HG03097 (cell line): ENCODE results near the gene RADIL.
"Not testable (repeated sequence)": the region's sequence is repeated elsewhere in the genome, so short reads cannot be mapped to it uniquely, and the experiment has no call there.

Experiments used
- ATAC-seq: cut with Tn5 transposase; IDR thresholded peaks from one replicate; pipeline ENCODE4 v1.9.1; 2021; ENCODE audit not compliant: unreplicated experiment, low FRiP score

RADIL gene

DNA sequence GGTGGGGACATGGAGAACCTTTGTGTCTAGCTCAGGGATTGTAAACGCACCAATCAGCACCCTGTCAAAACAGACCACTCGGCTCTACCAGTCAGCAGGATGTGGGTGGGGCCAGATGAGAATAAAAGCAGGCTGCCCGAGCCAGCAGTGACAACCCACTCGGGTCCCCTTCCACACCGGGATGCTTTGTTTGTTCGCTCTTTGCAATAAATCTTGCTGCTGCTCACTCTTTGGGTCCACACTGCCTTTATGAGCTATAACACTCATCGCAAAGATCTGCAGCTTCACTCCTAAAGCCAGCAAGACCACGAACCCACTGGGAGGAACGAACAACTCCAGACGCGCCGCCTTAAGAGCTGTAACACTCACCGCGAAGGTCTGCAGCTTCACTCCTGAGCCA is 89.3 kb downstream of the RADIL start:
- ATAC-seq, result not testable (repeated sequence)

DNA sequence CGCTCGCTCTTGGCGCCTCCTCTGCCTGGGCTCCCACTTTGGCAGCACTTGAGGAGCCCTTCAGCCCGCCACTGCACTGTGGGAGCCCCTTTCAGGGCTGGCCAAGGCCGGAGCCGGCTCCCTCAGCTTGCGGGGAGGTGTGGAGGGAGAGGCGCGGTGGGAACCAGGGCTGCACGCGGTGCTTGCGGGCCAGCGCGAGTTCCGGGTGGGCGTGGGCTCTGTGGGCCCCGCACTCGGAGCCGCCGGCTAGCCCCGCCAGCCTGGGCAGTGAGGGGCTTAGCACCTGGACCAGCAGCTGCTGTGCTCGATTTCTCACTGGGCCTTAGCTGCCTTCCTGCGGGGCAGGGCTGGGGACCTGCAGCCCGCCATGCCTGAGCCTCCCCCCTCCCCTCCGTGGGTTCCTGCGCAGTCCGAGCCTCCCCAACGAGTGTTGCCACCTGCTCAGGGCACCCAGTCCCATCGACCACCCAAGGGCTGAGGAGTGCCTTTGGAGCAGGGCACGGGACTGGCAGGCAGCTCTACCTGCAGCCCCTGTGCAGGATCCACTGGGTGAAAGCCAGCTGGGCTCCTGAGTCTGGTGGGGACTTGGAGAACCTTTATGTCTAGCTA is 90.0 kb downstream of the RADIL start:
- not testable (repeated sequence) for ATAC-seq

DNA sequence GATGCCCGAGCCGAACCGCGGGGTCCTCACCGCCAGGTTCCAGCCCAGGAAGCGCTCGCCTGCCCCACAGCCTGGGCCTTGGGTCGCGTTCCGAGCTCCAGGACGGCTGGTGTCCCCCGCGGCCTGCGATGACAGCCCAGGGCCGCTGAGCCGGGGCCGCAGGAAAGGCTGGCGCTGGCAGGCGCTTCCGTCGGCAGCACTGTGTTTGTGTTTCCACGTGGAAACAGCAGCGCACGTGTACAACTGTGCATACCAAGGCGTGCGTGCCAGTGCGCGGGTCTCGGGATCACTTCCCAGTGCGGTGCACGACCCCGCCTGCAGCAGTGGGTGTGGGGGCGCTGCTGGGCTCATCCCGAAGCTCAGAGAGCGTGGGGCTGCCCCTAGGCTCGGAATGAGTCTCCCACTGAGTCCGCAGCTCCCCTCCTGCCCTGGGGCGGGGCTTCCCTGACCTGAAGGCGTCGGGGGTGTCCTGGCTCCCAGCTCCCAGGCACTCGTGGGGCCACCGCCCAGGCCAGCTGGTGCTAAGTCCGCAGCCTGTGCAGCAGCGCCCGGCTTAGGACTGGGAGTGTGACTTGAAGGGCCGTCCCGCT is 90.9 kb downstream of the RADIL start:
- ATAC-seq, result no peak

DNA sequence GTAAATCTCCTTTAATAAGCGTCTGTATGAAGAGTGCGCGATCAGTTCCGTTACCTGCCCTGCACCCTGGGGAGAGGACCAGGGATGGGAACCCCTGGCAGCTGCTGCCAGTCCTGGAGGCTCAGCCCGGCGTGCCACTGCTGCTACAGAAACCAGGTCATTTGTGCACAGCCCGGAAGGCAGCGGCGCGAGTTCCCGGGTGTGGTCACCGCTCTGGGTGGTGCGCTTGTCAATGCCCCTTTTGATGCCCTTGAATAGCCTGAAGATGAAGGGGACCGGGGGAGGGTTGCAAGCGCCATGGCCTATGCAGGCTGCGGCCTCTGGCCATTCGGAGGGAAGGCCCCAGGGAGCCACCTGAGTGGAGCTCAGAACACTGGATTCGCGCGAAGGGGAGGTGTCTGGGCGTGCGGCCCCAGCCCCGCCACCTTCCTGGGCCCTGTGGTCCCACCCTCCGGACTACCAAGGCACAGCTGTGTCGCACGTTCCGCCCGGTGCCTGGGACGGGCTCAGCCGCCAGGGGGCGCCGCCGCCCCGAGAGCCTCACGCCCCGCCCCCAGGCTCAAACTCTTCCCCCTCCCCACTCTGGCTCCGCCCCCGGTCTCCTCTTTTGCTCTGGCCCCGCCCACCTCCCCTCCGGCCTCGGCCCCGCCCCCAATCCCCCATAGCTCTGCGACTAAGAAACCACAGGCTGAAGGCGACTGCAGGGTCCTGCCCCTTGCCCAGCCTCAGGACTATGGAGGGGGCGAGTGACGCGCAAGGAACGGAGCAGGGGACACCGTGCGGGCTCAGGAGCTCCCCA is 91.6 kb downstream of the RADIL start:
- no peak for ATAC-seq

DNA sequence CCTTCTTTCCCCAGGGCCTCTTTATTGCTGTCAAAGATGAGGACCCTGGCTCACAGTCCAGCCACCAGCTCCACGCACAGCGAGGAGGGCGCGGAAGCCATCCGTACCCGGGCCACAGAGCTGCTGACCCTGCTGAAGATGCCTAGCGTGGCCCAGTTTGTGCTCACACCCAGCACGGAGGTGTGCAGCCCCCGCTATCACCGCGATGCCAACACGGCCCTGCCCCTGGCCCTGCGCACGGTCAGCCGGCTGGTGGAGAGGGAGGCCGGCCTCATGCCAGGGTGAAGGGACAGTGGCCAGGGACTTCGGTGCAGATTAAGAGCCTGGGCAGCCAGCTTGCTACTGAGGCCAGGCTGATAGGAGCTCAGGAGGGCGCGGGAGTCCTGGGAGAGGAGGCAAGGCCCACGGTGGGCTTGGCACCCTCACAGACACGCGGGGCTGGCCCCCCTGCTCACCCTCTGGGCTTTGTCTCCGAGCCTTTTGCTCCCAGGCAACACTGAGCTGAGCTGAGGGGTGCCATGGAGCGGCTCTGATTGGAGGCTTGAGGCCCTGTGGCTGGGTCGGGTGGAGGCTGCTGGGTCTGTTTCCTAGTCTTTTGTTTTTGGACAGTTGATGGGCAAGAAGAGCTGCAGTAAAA is 92.3 kb downstream of the RADIL start:
- no peak for ATAC-seq

DNA sequence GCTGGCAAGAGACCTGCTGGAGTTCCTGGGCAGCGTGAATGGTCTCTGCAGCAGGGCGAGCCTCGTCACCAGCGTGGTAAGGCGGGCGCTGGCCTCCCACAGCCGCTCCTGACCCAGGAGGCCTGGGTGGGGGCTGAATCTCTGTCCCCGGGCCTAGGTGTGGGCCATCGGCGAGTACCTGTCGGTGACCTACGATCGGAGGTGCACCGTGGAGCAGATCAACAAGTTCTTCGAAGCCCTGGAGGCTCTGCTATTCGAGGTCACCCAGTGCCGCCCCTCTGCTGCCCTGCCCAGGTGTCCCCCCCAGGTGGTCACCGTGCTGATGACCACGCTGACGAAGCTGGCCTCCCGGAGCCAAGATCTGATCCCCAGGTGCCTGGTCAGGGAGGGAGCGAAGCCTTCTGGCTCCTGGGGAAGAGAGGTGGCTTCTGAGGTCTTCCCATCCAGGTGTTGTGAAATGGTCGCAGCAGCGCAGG is 93.0 kb downstream of the RADIL start:
- no peak for ATAC-seq

DNA sequence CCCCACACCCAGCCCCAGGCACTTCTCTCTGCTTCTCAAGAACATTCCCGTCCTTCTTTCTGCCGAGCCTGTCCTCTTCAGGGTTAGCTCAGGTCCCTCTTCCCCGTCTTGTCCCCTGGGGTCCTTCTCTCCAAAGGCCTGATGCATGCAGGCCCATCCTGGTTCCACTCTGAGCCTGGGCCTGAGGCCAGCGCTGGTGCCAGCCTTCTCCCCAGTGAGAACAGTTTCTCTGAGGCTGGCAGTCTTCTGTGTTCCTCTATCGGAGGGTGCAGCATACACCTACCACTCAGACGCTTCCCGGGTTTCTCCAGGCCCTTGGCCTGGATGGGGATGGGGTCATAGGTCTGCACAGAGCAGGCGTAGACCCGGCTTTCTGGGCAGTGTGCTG is 93.4 kb downstream of the RADIL start:
- no peak for ATAC-seq

DNA sequence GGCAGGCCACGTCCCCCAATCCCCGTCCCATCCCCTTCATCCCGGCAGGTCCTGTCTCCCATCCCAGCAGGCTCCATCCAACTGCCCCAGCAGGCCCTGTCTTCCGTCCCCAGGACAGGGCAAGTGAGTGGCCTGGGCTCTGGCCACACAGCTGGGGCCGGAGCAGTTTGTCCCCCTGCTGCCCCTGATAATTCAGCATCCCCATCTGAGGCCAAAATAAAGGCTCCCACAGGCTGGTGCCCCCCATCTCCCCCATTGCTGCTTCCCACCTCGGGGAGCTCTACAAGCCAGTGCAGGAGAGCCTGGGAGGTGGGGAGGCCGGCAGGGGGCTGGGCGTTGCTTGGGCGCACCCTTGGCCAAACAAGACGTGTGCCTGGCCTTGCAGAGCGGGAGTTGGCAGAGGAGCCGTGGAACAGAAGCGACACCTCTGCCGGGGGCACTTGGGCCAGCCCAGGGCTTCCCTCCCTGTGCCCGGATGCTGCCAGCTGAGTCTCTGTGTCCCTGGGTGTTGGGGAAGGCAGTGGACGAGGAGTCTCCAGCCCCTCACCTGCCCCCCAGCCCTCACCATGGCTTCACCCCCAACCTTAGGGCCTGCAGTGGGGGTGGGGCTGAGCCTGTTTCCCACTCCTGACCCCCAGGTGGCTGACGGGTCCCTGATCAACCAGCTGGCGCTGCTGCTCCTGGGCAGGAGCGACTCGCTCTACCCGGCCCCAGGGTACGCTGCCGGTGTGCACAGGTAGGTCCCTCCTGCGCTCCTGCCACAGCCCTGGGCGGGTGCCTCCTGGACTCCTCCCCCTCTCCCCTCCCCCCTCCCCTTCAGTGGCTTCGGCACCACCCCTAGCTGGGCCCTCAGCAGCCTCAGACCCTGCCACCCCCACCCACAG is 94.1 kb downstream of the RADIL start:
- ATAC-seq, result no peak

DNA sequence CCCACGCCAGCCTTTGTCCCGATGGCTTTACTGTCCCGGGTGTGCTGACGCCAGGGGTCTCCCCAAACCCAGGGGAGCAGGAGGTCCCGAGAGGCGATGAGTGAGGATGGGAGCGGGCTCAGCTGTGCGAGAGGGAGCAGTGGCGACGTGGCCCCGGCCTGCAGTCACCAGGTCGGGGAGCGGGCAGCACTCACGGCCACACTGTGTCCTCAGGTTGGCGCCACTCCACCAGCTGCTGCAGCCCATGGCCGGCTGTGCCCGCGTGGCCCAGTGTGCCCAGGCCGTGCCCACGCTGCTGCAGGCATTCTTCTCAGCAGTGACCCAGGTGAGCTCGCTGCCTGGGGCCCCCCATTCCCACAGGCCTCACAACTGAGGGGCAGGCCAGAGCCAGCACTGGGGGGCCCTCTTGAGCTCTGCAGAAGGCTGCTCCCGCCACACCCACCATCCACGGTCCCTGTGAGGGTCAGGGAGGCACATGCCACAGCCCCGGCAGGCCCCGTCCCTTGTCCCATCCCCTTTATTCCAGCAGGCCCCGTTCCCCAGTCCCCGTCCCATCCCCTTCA is 94.8 kb downstream of the RADIL start:
- no peak for ATAC-seq

DNA sequence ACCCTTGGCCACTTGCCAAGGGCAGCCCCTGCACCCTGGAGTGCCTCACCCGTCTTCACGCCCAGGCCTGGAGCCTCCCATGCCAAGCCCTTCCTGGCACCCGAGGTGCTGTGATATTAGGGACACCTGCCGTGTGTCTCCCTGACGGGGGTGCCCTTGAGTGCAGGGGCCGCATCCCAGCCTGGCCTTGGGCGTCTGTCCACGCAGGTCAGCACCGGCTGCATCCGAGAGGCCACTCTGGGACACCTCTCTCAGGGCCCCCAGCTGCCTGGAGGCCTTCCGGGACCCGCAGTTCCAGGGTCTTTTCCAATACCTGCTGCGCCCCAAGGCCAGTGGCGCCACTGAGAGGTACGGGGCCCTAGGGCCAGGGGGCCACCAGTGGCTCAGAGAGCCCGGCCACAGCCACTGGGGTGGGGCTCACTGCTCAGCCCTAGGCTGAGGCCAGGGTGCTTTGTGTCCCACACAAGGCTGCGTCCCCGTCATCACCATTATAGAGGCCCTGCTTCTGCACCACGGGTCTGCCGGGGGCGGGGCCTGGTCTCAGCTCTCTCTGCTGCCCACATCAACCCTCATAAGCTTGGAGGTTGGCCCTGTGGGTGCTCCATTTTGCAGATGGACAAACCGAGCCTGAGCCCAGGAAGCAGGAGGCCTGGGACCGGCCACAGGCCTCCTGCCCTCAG is 95.4 kb downstream of the RADIL start:
- ATAC-seq, result no peak

DNA sequence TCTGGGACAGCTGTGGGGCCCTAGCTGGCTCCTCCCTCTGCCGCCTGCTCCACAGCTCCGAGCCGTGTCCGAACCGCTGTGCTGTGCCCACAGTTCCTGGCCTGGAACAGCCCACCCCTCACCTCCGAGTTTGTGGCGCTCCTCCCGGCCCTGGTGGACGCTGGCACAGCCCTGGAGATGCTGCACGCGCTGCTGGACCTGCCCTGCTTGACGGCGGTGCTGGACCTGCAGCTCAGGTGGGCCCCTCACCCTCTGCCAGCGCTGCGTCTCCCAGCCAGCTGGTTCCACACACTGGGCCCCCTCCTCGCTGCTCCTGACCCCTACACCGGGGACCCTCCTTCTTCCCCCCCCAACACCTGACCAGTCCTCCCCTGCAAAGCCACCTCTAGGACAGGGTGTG is 96.0 kb downstream of the RADIL start:
- no peak for ATAC-seq

DNA sequence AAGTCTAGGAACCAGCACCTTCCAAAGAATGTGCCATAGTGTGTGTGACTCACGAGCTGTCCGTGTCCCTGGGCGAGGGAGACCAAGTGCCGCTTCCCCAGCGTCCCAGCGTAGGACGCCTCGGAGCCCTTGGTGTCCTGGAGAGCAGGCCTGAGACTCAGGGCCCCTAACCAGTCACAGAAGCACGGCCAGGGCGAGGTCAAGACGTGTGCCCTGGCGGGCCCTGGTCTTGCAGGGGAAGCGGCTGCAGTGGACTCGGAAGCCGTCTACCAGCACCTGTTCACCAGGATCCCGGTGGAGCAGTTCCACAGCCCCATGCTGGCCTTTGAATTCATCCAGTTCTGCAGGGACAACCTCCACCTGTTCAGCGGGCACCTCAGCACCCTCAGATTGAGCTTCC is 97.5 kb downstream of the RADIL start:
- ATAC-seq, result no peak

DNA sequence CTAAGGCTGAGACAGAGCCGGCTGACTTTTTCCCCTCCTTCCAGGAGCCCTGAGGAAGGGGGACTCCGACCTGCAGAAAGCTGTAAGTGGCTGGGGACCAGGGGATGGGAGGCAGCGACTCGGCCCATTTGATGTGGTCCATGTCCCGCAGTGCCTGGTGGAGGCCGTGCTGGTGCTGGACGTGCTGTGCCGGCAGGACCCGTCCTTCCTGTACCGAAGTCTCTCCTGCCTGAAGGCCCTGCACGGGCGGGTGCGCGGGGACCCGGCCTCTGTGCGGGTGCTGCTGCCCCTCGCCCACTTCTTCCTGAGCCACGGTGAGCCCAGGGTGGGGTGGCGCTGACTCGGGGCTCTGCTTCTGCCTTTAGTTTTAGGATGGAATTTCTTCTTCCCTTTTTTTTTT is 98.1 kb downstream of the RADIL start:
- no peak for ATAC-seq

DNA sequence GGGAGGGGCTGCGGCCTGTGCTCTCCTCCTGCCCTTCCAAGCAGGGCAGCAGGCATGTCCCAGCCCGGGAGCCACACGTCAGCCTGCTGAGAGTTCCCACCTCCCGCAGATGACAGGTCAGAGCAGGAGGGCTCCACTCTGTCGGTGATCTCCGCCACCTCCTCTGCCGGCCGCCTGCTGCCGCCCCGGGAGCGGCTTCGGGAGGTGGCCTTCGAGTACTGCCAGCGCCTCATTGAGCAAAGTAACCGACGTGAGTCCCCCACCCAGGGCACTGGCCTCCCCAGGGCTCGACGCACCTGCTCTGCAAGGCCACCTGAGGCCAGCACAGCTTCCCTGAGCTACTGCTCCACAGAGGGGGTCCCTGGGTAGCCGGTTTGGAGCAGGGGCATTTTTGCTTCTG is 98.7 kb downstream of the RADIL start:
- ATAC-seq, result no peak

DNA sequence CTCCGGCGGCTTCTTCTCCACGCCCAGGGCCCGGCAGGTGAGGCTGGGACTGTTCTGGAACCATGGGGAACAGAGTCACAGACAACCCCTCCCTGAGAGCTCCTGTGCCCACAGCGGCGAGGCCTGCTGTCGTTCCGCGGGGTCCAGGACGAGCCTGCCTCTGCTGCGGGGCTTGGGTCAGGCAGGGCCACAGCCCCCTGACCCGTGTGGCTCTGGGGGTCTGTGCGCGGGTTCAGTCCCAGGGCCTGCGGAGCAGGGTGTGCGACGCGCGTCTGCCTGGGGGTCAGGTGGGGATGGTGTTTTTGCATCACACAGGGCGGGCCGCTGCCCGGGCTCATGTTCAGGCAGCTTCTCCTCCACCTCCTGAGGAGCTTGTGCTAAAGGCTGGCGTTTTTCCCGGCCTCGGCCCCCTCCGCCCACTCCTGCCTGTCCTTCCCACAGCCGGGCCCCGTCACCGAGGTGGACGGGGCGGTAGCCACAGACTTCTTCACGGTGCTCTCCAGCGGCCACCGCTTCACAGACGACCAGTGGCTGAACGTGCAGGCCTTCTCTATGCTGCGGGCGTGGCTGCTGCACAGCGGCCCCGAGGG is 99.7 kb downstream of the RADIL start:
- no peak for ATAC-seq

DNA sequence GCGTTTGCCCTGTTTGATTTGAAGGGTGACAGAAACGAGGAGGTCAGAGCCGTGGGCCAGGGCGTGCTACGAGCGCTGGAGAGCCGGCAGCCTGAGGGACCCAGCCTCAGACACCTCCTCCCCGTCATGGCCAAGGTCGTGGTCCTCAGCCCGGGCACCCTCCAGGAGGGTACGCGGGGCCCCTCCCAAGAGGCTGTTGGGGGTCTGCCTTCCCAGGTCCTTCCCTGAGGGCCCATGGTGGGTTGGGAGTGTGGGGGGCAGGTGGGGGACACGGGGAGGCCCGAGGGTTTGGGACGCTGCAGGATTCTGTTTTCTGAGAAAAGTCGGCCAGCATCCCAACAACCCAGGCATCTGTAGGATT is 100.2 kb downstream of the RADIL start:
- ATAC-seq, result no peak

DNA sequence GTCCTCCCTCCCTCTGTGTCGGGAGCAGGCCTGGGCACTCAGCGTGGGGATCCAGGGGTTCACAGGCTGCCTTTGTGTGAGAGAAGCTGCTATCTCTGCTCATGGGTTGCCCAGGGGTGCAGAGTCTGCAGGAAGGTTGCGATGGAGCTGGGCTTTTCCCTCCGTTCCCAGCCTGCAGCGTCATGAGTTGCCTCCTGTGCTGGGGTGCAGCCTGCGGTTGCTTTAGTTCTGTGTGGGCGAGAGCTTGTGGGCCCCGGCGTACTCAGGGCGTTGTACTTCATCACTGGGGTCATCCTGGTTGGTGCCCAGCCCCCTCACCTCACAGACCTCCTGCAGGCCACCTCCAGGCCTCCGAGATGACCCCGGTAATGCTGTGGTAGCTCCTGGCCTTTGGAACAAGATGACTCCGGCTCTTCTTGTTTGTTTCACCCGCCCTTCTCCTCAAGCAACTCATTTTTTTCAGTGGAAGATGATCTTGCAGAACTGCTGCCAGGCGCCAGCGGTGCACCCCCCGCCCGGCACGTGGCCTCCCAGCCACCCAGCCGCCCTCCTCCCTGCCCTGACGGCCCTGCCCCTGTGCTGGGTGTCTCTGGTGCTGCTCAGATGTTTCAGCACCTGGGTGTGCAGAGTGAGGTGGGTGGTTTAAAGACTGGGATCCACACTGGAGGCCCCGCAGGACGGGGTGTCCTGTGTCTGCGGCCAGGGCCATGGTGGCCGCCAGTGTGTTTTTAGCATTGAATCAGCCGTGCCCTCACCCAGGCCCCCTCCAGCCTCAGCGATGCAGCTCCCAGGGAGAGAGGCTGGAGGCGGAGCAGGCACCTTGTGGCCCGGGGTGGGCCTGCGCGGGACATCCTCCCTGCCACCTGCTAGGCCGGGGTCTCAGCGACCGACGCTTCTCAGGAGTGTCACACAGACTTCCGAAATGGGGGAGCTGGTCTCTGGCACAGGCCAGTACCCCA is 100.9 kb downstream of the RADIL start:
- ATAC-seq, result no peak

DNA sequence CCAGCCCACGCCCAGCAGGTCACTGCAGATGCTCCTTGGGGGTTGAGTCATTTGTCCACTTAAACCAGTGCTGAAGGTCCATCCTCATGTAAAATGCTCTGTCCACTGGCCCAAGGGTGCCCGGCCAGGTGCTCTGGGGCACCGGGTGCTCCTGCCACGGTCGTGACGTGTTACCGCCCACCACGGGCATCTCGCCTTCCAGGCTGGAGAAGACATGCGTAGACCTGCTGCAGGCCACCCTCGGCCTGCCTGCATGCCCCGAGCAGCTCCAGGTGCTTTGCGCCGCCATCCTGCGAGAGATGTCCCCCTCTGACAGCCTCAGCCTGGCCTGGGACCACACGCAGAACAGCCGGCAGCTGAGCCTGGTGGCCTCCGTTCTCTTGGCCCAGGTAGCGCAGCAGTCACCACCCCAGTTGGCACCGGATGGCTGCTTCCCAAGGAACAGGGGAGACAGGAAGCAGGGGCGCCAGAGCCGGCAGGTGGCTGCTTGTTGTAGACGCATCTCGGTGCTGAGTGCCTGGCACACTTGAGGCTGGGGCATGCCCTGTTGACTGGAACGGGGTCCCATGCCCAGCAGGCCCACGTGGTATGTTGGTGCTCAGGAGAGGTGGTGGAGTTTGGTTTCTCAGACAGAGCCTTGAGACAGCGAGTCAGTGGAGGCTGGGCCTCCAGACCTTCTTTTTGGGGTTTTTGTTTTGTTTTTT is 102.0 kb downstream of the RADIL start:
- no peak for ATAC-seq
